Stimulated activated CD8-positive, alpha-beta memory T cell treated with anti-CD3 and anti-CD28 coated beads, Interleukin-7, amount 100 ng/mL, for 4 hours (primary cell): ENCODE measurements around the gene SPTLC2.
"Not testable (repeated sequence)": the region's sequence is repeated elsewhere in the genome, so short reads cannot be mapped to it uniquely, and the experiment has no call there.

Experiments used
- DNase-seq, 2 donors: peaks; one replicate each; pipeline ENCODE4 v3.0.0-alpha.2; 2020; ENCODE audit warnings: low read depth in 2 of 2

The SPTLC2 gene

DNA sequence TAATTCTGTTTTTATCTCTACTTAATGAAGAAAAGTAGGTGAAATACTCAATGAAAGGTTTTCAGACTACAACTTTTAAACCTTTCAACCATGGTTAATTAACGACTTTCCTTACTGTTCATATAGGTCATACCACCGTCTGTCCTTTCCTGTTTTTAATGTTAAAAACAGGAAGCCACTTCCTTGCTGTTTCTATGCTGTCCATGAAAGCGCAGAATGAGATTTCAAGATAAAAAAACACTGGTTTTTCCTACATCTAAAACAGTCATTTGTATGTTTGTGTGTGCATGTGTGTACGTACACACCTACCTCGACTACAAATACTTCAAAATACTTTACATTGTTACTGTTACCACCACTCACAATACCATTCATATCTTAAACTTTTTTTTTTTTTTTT is 27.3 kb downstream of the SPTLC2 start:
- DNase-seq = no peak

DNA sequence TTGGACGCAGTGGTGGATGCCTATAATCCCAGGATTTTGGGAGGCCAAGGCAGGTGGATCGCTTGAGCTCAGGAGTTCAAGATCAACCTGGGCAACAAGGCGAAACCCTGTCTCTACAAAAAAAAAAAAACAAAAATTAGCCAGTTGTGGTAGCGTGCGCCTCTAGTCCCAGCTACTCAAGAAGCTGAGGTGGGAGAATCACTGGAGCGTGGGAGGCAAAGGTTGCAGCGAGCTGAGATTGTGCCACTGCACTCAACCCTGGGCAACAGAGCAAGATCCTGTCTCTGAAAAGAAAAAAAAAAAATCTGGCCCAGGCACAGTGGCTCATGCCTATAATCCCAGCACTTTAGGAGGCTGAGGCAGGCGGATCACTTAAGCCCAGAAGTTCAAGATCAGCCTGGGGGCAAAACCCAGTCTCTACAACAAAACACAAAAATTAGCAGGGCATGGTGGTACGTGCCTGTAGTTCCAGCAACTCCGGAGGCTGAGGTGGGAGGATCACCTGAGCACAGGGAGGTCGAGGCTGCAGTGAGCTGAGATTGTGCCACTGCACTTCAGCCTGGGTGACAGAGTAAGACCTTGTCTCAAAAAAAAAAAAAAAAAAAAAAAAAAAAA is 27.9 kb downstream of the SPTLC2 start:
- not testable (repeated sequence) for DNase-seq

DNA sequence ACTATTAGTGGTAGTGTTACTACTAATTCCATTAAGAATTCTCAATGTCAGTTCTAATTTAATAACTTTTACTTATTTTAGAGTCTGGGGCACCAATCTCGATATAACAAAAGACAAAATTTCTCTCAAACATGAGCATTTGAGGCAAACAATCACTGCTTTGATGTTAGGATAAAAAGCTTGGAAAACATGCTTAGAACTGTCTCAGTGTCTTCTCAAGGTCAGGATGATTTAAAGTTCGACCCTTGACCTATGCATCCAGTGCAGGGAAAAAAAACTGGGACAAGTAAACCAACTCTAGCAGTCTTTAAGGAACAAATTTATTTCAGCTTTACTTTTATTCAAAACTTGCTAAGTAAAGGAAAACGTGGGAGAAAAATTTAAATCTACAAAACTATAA is 31.1 kb downstream of the SPTLC2 start:
- no peak for DNase-seq

DNA sequence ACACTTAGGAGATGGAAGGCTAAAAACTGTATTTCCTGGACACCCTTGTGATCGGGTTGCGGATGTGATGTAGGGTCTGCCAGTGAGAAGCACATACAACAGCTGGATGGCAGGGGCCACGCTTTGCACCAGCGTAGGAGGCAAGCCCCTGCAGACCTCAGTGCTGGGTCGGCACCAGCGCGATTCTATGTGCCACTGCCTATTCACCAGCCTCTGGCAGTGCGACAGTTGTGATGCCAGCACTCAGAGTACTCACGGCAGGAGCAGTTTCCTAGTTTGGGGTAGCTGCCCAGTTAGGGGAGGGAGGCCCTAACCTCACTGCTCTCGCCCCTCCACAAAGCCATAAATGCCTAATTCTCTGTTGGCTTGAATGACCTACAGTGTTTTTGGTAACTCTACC is 31.6 kb downstream of the SPTLC2 start:
- DNase-seq = no peak

DNA sequence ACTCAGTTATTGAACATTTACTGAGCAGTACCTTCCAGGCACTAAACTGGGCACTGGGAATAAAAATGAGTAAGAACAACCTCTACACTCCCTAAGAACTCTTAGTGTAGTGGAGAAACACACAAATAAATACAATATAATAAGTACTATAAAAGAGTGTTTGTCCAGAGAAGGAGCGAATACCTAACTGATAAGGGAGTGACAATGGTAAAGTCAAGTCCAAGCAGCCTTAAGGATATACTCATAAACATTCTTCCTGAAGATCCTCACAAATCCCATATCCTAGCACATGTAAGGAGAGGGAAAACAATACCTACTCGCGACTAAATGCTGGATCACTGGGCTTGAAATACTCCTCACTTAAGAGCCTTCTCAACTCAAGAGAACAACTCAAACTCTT is 32.8 kb downstream of the SPTLC2 start:
- no peak for DNase-seq

DNA sequence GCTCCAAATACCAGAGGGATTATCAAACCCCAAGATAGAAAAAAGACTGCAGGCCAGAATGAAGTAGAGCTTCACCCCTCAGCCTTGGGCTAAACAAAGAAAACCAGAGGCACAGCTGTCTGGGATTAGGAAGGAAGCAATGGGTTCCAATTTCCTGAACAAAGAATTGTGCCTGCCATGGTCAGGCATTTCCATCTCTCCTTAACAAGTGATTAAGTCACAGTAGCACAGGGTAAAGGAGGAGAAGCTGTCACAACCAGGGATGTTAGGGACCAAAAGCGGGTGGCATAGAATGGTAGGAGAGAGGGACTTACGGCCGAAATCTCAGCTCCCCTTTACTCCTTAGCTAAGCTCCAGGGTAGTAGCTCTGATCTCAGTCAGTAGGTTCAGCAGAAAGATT is 33.9 kb downstream of the SPTLC2 start:
- DNase-seq = no peak

DNA sequence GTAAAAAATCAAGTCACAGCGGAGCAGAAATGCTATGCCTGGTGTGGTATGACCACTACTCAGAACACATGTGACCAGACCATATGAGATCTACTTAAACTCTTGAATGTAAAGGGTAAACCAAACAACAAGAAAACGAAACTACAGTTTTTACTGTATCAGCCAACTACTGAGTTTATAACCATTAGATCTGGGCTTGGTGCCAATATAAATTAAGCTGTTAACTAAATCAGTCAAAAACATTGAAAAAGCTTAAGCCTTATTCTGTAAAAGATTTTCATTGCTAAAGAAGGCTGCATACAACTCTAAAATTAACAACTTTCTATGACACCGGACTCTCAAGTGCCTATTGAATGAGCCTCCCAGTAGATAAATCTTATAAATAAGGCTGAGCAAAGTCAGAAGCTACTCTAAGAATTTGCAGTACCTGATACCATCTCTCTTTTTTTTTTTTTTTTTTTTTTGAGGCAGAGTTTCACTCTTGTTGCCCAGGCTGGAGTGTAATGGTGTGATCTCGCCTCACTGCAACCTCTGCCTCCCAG is 35.4 kb downstream of the SPTLC2 start:
- DNase-seq = no peak

DNA sequence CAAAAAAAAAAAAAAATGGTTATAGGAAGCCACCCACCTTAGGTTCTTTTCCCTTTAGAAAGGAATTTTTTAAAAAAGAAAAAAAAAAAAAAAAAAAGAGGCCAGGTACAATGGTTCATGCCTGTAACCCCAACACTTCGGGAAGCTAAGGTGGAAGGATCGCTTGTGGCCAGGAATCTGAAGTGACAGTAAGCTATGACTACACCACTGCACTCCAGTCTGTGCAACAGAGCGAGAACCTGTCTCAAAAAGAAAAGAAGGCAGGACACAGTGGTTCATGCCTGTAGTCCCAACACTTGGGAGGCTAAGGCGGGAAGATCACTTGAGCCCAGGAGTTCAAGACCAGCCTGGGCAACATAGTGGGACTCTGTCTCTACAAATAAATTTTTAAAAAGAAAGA is 36.0 kb downstream of the SPTLC2 start:
- DNase-seq = no peak

DNA sequence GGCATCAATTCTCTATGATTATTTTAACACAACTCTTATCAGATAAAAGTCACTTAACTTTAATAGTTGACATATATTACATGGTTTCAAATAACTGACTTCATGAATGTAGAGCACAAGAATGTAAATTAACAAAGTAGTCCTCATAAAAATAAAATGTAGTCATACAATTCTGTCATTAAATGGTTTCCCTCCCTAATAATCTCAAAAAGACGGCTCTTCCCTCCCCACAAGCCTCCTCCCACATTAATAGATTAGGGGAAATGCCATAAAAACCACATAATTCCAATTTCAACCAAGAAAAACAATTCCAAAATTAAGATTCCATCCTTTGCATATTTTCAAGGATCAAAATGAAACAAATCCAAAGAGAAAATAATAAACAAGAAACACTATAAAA is 36.7 kb downstream of the SPTLC2 start:
- no peak for DNase-seq

DNA sequence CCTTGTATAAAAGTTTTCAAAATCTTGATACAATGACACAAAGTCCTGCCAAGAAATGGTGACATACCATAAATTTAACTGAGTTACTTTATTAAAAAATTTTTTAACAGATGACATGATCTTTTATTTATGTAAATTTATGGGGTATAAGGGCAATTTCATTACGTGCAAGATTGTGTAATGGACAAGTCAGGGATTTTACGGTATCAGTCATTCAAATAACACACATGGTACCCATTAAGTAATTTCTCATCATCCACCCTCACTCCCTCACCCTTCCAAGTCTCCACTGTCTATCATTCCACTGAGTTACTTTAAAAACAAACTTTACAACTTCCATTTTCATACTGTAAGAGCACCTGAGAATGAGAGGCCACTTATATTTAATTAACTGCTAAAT is 37.4 kb downstream of the SPTLC2 start:
- DNase-seq = no peak

DNA sequence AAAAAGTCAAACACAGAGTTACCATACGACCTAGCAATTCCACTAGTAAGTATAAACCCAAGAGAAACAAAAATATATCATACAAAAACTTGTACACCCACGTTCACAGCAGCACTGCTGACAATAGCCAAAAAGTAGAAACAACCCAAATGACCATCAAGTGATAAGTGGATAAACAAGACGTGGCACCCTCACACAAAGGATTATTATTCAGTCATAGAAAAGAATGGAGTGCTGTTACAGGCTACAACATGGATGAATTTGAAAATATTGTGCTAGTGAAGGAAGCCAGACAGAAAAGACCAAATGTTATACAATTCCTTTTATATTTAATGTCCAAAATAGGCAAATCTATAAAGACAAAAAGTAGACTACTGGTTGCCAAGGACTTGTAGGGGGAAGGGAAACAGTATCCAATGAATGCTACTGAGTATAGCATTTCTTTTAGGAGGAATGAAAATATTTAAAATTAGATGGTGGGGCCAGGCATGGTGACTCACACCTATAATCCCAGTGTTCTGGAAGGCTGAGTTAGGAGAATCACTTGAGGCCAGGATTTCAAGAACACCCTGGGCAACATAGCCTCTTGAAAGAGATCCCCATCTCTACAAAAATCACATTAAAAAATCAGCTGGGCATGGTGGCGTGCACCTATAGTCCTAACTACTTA is 41.9 kb downstream of the SPTLC2 start:
- DNase-seq = no peak

DNA sequence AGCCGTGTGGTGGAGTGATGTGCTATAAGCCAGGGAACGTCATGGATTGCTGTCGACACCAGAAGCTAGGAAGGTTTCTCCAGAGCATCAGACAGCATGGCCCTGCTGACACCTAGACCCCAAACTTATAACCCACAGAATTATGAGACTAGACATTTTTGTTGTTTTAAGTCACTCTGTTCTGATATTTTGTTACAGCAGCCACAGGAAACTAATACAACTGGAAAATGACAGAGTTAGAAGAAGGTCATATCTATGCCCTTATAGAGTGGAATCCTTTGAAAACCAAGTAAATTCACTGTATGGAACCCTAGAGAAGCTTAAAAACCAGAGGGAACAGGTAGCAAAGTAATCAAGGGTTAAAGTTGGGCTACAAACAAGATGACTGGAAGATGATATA is 42.5 kb downstream of the SPTLC2 start:
- no peak for DNase-seq

DNA sequence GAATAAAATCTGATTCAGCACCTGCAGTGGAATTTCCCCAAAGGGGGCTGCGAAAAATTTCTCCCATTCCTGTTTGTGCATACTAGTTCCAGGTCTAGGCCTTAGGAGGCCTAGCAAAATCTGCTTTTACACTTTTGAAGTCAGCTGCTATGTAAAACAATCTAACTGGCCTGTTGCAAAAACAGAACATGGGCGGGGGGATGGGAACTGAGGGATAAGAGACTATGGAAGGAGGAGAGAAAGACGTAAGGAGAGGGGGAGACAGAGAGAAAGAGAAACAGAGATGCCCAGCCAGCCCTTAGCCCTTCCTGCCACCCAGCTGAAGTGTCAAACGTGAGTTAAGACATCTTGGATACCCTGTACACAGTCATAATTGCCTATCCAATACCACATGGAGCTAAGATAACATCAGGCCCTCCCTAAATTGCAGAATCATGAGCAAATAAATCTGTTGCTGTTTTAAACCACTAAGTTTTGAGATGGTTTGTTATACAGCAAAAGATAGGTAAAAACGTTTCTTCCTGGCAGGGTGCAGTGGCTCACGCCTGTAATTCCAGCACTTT is 45.6 kb downstream of the SPTLC2 start:
- no peak for DNase-seq

DNA sequence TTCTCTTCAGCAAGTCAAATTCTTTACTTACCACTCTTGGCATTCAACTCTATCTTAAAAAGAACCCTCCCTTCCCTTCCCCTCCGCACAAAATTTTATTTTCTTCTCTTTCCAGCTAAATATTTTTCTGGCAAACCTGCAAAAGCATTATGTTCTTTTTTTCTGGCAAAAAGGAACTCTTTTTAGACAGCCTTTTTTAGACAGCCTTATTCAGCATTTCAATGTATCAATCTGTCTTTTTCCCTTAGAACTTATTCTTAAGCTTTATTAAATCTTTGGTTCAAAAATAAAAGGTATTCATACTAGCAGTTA is 50.5 kb downstream of the SPTLC2 start:
- DNase-seq = no peak

DNA sequence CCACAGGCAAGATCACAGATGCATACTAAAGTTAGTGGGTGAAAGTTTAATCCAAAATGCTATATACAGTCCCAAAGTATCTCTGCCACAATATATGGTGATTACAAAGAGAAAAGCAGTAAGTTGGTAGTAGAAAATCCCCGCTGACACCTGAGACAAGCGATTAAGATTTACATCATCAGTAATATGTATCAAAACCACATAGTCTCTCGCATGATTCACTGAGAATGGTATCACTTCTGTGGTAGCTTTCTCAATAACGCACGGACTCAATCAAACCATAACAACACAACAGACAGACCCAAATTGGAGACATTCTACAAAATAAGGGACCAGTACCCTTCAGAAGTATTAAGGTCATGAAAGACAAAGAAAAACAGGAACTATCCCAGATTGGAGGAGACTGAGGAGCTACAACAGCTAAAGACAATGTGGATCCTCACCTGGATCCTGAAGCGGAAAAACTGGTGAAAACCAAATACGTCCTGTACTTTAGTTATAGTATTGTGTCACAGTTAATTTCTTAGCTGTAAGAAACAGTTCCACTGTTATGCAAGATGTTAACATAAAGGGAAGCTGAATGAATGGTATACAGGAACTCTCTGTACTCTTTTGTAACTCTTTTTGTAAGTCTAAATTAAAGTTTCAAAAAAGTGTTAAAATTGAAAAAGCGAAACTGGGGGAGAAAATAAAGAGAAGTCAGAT is 51.0 kb downstream of the SPTLC2 start:
- no peak for DNase-seq

DNA sequence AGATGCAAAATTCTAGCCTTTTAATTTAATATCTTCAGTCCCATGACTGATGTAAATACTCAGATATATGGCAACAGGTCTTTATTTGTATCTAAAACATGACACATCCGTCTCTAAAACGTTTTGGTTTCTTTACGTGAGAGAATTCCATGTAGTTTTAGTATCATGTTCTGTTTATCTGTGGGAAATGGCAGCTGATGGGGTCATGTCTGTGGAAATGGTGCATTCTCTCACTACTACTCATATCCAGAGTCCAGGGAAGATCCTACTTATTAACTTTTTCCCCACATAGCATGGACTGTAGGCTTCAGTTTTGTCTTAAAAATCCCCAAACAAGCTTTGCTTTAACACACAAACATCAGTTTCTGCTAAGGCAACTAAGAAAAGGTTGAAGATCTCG is 53.8 kb downstream of the SPTLC2 start:
- DNase-seq = no peak

DNA sequence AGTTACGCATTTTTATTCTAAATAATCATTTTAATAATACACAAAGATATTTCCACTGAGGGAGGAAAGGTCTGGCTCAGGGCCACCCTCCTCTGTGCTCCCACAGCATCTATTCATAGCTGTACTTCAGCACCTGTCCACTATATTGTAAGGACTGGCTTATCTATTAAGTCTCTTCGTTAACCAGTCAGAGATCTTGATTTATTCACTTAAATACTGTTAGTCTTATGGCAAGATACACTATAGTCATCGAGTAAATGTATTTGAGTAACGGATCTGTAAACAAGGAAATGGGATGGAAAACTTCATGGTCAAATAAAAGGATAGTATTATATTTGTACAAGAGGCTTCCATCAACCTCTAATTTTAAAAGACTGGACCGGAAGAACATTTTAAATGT is 54.6 kb downstream of the SPTLC2 start:
- DNase-seq = no peak

DNA sequence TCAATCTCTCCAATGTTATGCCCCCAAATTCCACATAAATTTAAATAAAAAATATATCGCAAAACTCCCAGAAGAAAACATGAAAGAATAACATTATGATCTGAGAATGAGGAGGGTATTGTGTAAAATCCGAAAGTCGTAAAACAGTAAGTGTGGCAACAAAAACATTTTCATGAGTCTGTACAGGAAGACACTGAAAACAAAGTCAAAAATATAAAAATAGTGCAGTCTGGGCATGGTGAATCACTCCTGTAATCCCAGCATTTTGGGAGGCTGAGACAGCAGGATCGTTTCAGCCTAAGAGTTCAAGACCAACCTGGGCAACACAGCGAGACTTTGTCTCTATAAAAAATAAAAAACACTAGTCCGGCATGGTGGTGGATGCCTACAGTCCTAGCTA is 57.1 kb downstream of the SPTLC2 start:
- no peak for DNase-seq

DNA sequence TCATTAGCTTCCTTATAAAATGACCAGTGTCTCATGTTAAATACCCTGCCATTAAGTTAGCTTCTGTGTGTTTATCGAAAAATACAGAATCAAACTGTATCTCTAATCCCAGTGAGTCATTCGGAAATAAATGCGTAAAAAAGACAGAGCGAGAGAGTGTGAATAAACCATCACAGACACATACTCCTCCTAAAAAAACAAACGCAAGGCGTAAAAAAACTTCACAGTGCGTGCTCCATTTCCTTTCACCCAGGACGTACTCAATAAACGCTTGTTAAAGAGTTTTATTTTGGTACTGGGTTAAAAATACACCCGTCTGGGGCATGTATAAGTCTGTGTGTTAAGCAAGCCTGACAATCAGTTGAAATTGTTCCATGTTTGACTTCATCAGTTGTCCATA is 59.0 kb downstream of the SPTLC2 start:
- no peak for DNase-seq

DNA sequence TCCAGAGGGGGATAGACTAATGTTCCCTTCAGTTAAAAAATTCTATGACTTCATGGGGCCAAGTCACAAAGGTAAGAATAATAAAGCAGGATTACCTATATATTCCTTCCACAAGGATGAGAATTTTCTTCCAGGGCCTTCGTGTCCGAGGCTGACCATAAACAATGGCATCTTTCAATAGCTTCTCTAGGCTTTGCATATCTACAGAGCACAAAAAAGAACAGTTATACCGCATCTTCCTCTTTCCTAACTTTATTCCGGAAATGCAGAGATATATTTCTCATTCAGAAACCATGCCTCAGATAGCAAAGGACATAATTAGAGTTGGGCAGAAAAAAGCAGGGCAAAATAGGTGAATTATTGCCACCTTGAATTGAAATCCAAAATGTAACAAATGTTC is 59.5 kb downstream of the SPTLC2 start:
- no peak for DNase-seq

DNA sequence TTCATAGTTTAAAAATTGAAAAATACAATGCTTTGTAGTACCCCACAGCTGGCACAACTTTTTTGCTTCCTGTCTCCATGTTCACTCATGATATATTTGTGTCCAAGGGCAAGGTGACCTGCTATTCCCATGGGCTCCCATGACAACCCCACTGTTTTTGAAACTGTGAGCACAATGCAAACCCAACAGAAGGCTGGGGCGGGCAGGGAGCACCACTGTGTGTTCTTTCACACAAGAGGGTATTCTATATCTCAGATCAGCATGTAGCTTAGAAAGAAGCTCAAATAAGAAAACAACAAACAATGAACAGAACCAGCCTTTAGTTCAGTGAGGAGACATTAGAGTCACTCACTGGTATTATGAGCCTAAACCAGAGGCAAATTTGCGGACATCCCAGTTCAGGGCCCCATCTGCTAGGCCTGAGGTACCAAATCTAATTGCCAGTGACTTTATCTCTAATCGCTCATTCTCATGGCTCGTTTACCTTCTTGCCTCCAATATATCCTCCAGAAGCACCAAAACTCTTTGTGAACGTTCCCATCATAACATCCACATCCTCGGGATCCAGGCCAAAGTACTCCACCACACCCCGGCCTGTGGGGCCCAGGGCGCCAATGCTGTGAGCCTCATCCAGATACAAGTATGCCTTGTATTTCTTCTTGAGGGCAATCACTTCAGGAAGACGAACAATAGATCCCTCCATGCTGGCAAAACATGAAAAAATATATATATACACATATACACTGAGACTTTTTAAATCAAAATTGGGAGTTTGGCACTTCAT is 61.4 kb downstream of the SPTLC2 start:
- no peak for DNase-seq

DNA sequence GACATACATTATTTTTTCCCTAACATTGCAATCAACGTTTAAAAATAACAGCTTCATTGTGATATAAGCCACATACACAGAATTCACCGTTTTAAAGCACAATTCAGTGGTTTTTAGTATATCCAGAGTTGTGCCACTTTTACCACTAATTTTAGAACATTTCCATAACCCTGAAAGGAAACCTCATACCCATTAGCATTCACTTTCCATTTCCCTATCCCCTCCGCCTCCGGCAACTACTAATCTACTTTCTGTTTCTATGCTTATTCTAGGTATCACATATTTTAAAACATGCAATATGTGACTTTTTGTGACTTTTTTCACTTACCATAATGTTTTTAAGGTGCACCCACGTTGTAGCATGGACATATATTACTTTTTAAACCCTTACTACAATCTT is 62.2 kb downstream of the SPTLC2 start:
- no peak for DNase-seq
